OCI-LY3 (cell line): Measurements from ENCODE around the gene IFT122.

Experiments used
- H2AFZ ChIP-seq: fragments of 200-600, 300-600 bp; shearing (Covaris generic); 2 replicates; pipeline ENCODE4 v1.6.0; 2014; ENCODE audit warnings: antibody characterized with exemption, low read depth, low read length
- H3K27ac ChIP-seq: fragments of 200-600, 300-600 bp; sonication (generic); 2 replicates; pipeline ENCODE4 v1.5.1; 2014; ENCODE audit warnings: mild to moderate bottlenecking, low read length, moderate library complexity, mixed read lengths
- H3K27me3 ChIP-seq: fragments of 200-600, 300-600 bp; sonication (generic); 2 replicates; pipeline ENCODE4 v1.6.1; 2014; ENCODE audit warnings: low read depth, low read length, mixed read lengths
- H3K36me3 ChIP-seq: fragments of 200-600, 300-600 bp; sonication (generic); replicated peaks from 2 replicates; pipeline ENCODE3; 2014; ENCODE audit warnings: low read depth, low read length, mixed read lengths
- H3K4me1 ChIP-seq: fragments of 300-600, 200-600 bp; sonication (generic); 2 replicates; pipeline ENCODE4 v1.6.1; 2014; ENCODE audit warnings: low read length, mixed read lengths
- H3K4me2 ChIP-seq: fragments of 200-600, 300-600 bp; sonication (generic); 2 replicates; pipeline ENCODE4 v1.6.1; 2014; ENCODE audit warnings: low read length, mixed read lengths
- H3K4me3 ChIP-seq: fragments of 300-600, 200-600 bp; sonication (generic); 2 replicates; pipeline ENCODE4 v1.5.1; 2014; ENCODE audit warnings: antibody characterized with exemption, mild to moderate bottlenecking, low read length, moderate library complexity
- H3K79me2 ChIP-seq: fragments of 300-600, 200-600 bp; shearing (Covaris generic); 2 replicates; pipeline ENCODE4 v1.6.1; 2014; ENCODE audit warnings: mild to moderate bottlenecking, low read length, mixed read lengths
- H3K9ac ChIP-seq: fragments of 300-600, 200-600 bp; shearing (Covaris generic); 2 replicates; pipeline ENCODE4 v1.6.0; 2014; ENCODE audit warnings: mild to moderate bottlenecking, low read length, moderate library complexity
- H3K9me3 ChIP-seq: fragments of 200-600, 300-600 bp; shearing (Covaris generic); 2 replicates; pipeline ENCODE4 v1.6.1; 2014; ENCODE audit warnings: low read length, mixed read lengths; ENCODE audit not compliant: insufficient read depth
- H4K20me1 ChIP-seq: fragments of 200-600, 300-600 bp; sonication (generic); 2 replicates; pipeline ENCODE4 v1.6.1; 2016; ENCODE audit warnings: low read length, mixed read lengths; ENCODE audit not compliant: insufficient read depth
- CTCF ChIP-seq: fragments of 200-600, 300-600 bp; sonication (generic); IDR thresholded peaks from 2 replicates; pipeline ENCODE4 v1.5.1; 2014; ENCODE audit warnings: antibody characterized with exemption, low read length, low read depth
- EZH2phosphoT487 ChIP-seq: fragments of 200-600 bp; shearing (Covaris generic); IDR thresholded peaks from 2 replicates; pipeline ENCODE4 v1.6.1; 2018; ENCODE audit warnings: antibody characterized with exemption, mixed run types, low read depth

The IFT122 gene

GRCh38 chr3:129467932-129468331 is 27.9 kb downstream of the IFT122 start:
- Histone ChIP-seq H3K9me3 (no peaks in the 10 kb centered on the region), H3K27ac (no peak overlapping the region), H3K9ac (no peak overlapping the region), H2AFZ (no peak overlapping the region), H3K4me2 (no peak overlapping the region), H3K4me3 (no peak overlapping the region), H3K79me2 (no peaks in the 10 kb centered on the region), H3K27me3 (no peaks in the 10 kb centered on the region), H3K36me3 (no peaks in the 10 kb centered on the region), H3K4me1 (no peaks in the 10 kb centered on the region), H4K20me1 (no peaks in the 10 kb centered on the region)
- TF ChIP-seq CTCF (no peak), EZH2phosphoT487 (no peak)

GRCh38 chr3:129469026-129469425 is 29.0 kb downstream of the IFT122 start:
- H3K9me3 ChIP-seq, result no peaks in the 10 kb centered on the region
- H3K9ac ChIP-seq, result no peak overlapping the region
- no peaks in the 10 kb centered on the region for H3K36me3 ChIP-seq
- H3K27me3 ChIP-seq, result no peaks in the 10 kb centered on the region
- no peak overlapping the region for H3K4me3 ChIP-seq
- TF ChIP-seq CTCF, result no peak
- TF ChIP-seq EZH2phosphoT487, result no peak
- H3K4me2 ChIP-seq, result no peak overlapping the region
- H2AFZ ChIP-seq, result no peak overlapping the region
- no peaks in the 10 kb centered on the region for H3K79me2 ChIP-seq
- no peaks in the 10 kb centered on the region for H4K20me1 ChIP-seq
- no peak overlapping the region for H3K27ac ChIP-seq
- no peaks in the 10 kb centered on the region for H3K4me1 ChIP-seq

- H2AFZ ChIP-seq, result no peak overlapping the region
- no peaks in the 10 kb centered on the region for H4K20me1 ChIP-seq
- H3K4me1 ChIP-seq, result peaks cover 7% of the 10 kb centered on the region
- no peaks in the 10 kb centered on the region for H3K27me3 ChIP-seq
- H3K9me3 ChIP-seq, result no peaks in the 10 kb centered on the region
- no peaks in the 10 kb centered on the region for H3K79me2 ChIP-seq
- no peaks in the 10 kb centered on the region for H3K36me3 ChIP-seq
- H3K9ac ChIP-seq, result no peak overlapping the region
- no peak overlapping the region for H3K4me2 ChIP-seq
- no peak for TF ChIP-seq CTCF
- TF ChIP-seq EZH2phosphoT487, result no peak
- H3K4me3 ChIP-seq, result no peak overlapping the region
- H3K27ac ChIP-seq, result no peak overlapping the region
Observed at GRCh38 chr3:129470861-129471260, 30.8 kb downstream of the IFT122 start.

GRCh38 chr3:129473067-129473768 is 33.2 kb downstream of the IFT122 start:
- Histone ChIP-seq H4K20me1 (no peaks in the 10 kb centered on the region), H3K36me3 (no peaks in the 10 kb centered on the region), H3K9me3 (no peaks in the 10 kb centered on the region), H3K4me3 (no peak overlapping the region), H3K4me1 (peaks cover 7% of the 10 kb centered on the region), H3K27me3 (no peaks in the 10 kb centered on the region), H2AFZ (no peak overlapping the region), H3K27ac (no peak overlapping the region), H3K79me2 (no peaks in the 10 kb centered on the region), H3K4me2 (no peak overlapping the region), H3K9ac (no peak overlapping the region)
- TF ChIP-seq EZH2phosphoT487, result no peak
- TF ChIP-seq CTCF, result no peak
